Measurements from ENCODE around the gene PHC1. TPM values are rescaled to one million over a fixed set of nuclear protein-coding genes. Genes with fewer than 3 reads are reported as not detected.

The PHC1 gene
- total and polyA plus RNA-seq, 7 donors: 11.3 to 27.1 (median 17.7) TPM

DNA sequence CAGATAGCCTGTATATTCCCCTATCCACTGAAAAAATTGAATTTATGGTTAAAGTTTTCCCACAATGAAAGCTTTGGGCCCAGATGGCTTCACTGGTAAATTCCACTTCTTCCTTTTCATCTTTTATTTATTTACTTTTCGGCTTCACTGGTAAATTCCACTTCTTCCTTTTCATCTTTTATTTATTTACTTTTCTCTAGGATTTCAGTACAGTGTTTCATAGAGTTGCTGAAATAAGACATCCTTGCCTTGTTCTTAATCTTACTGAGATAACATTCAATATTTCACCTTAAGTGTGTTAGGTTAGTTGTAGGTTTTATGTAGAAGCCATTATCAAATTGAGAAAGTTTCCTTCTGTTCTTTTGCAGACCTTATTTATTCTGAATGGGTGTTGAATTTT is 56.1 kb downstream of the PHC1 start:
- TF ChIP-seq, protein P1, sequence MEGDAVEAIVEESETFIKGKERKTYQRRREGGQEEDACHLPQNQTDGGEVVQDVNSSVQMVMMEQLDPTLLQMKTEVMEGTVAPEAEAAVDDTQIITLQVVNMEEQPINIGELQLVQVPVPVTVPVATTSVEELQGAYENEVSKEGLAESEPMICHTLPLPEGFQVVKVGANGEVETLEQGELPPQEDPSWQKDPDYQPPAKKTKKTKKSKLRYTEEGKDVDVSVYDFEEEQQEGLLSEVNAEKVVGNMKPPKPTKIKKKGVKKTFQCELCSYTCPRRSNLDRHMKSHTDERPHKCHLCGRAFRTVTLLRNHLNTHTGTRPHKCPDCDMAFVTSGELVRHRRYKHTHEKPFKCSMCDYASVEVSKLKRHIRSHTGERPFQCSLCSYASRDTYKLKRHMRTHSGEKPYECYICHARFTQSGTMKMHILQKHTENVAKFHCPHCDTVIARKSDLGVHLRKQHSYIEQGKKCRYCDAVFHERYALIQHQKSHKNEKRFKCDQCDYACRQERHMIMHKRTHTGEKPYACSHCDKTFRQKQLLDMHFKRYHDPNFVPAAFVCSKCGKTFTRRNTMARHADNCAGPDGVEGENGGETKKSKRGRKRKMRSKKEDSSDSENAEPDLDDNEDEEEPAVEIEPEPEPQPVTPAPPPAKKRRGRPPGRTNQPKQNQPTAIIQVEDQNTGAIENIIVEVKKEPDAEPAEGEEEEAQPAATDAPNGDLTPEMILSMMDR (IDR thresholded peaks at IDR 0.05): no peak
- no peaks in the 10 kb centered on the region for H3K4me1 ChIP-seq
- intact Hi-C loops (cut with DNase I): no loop called here
- H3K27me3 ChIP-seq (ENCODE audit: insufficient read depth in 3 of 3, low read length in 2 of 3): no peaks in the 10 kb centered on the region
- H3K27ac ChIP-seq: no peak overlapping the region
- H3K36me3 ChIP-seq (ENCODE audit: insufficient read depth in 1 of 2, low read depth in 1 of 2): no peaks in the 10 kb centered on the region
- 78 to 91% (median 90%) methylated on average over 1 of the region's 1 CpG for WGBS, 3 donors
- H3K4me3 ChIP-seq: no peak overlapping the region
- ATAC-seq: no peak
- no peak for DNase-seq
- H3K9me3 ChIP-seq: peaks cover 22% of the 10 kb centered on the region

DNA sequence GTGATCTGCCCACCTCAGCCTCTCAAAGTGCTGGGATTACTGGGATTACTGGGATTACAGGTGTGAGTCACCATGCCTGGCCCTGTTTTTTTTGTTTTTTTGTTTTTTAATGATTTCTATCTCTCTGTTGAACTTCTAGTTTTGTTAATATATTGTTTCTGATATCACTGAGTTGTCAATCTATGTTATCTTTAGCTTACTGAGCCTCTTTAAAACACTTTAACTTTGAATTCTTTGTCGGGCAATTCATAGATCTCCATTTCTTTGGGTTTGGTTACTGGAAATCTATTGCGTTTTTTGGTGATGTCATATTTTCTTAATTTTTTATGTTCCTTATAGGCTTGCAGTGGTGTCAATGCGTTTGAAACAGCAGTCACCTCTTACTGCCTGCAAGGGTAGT is 65.8 kb downstream of the PHC1 start:
- TF ChIP-seq, protein P1 (IDR thresholded peaks at IDR 0.05): no peak
- Histone ChIP-seq H3K27ac (no peak overlapping the region), H3K36me3 (ENCODE audit: insufficient read depth in 1 of 2, low read depth in 1 of 2) (no peaks in the 10 kb centered on the region), H3K4me1 (no peaks in the 10 kb centered on the region), H3K27me3 (ENCODE audit: insufficient read depth in 3 of 3, low read length in 2 of 3) (no peaks in the 10 kb centered on the region), H3K4me3 (no peak overlapping the region), H3K9me3 (peaks cover 25% of the 10 kb centered on the region)
- no peak for ATAC-seq
- no peak for DNase-seq
- WGBS, 3 donors: 88 to 98% (median 89%) methylated on average over 3 of the region's 3 CpGs
- intact Hi-C loops (cut with DNase I): no loop called here

DNA sequence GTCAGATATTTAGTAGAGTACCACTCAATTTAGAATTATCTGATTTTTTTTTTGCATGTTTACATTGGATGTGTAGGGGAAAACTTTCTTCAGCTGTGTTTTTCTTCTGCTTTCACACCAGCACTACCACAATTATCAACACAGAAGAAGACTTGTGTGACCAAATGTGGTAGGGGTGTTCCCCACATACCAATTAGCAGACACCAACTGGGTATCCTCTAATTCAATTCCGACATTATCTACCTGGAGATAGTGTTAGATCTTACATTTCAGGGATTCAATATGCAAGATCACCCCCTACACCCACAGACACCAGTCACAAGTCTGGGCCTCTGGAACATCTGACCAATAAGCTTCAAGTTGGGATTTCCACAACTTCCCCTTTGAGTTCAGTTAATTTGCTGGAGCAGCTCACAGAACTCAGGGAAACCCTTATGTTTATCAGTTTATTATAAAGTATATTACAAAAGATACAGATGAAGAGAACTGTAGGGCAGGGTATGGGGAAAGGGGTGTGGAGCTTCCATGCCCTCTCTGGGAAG is 71.0 kb downstream of the PHC1 start:
- Histone ChIP-seq H3K27ac (no peak overlapping the region), H3K4me1 (no peaks in the 10 kb centered on the region), H3K4me3 (no peak overlapping the region), H3K36me3 (ENCODE audit: insufficient read depth in 1 of 2, low read depth in 1 of 2) (no peaks in the 10 kb centered on the region), H3K9me3 (peaks cover 8% of the 10 kb centered on the region), H3K27me3 (ENCODE audit: insufficient read depth in 3 of 3, low read length in 2 of 3) (no peaks in the 10 kb centered on the region)
- 85 to 93% (median 88%) methylated on average over 1 of the region's 1 CpG for WGBS, 3 donors
- DNase-seq: no peak
- TF ChIP-seq, protein P1 (IDR thresholded peaks at IDR 0.05): no peak
- intact Hi-C loops (cut with DNase I): no loop called here
- no peak for ATAC-seq

DNA sequence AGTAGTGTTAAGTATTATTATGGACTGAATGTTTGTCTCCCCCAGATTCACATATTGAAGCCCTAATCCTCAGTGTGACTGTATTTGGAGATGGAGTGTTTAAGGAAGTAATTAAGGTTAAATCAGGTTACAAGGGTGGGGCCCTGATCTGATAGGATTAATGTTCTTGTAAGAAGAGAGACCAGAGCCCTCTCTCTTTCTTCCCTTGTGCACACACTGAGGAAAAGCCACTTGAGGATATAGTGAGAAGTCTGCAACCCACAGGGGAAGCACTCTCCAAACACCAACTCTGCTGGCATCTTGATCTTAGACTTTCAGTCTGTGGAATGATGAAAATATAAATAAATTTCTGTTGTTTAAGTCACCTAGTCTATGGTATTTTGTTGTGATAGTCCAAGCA is 72.9 kb downstream of the PHC1 start:
- intact Hi-C loops (cut with DNase I): no loop called here
- no peak for ATAC-seq
- Histone ChIP-seq H3K27ac (no peak overlapping the region), H3K4me3 (no peak overlapping the region), H3K4me1 (no peaks in the 10 kb centered on the region), H3K9me3 (no peaks in the 10 kb centered on the region), H3K36me3 (ENCODE audit: insufficient read depth in 1 of 2, low read depth in 1 of 2) (no peaks in the 10 kb centered on the region), H3K27me3 (ENCODE audit: insufficient read depth in 3 of 3, low read length in 2 of 3) (no peaks in the 10 kb centered on the region)
- DNase-seq: no peak
- TF ChIP-seq, protein P1 (IDR thresholded peaks at IDR 0.05): no peak

DNA sequence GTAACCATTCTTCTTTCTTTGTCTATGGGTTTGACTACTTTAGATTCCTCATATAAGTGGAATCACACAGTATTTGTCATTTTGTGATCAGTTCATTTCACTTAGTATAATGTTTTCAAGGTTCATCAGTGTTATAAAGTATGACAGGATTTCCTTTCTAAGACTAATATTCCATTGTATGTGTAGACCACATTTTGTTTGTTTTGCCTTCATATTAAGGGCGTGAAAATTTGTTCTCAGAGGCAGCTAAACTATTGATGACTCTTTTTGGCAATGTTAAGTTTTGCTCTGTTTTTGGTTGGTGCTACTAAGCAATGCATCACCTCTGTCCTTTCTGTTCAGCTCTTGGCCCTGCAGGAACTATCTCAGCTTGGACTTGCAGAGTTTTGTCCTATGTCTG is 73.4 kb downstream of the PHC1 start:
- 73 to 90% (median 76%) methylated on average over 1 of the region's 1 CpG for WGBS, 3 donors
- H3K9me3 ChIP-seq: no peaks in the 10 kb centered on the region
- H3K4me3 ChIP-seq: no peak overlapping the region
- ATAC-seq (no peak), DNase-seq (no peak)
- no peaks in the 10 kb centered on the region for H3K27me3 ChIP-seq (ENCODE audit: insufficient read depth in 3 of 3, low read length in 2 of 3)
- TF ChIP-seq, protein P1 (IDR thresholded peaks at IDR 0.05): no peak
- intact Hi-C loops (cut with DNase I): no loop called here
- H3K4me1 ChIP-seq: no peaks in the 10 kb centered on the region
- no peak overlapping the region for H3K27ac ChIP-seq
- no peaks in the 10 kb centered on the region for H3K36me3 ChIP-seq (ENCODE audit: insufficient read depth in 1 of 2, low read depth in 1 of 2)

All from psoas muscle (tissue), 8 donors.